Right renal pelvis (tissue), 4 donors: ENCODE results near the gene PLA2G4D. TPM values are rescaled to one million over a fixed set of nuclear protein-coding genes. Genes with fewer than 3 reads are reported as not detected.

Experiments used
- DNase-seq, 4 donors: peaks; one replicate each; pipeline ENCODE4 v3.0.0-alpha.2; 2013; ENCODE audit warnings: low read depth in 4 of 4, low spot score in 3 of 4, missing footprints in 1 of 4
- polyA plus RNA-seq, 4 donors: library from polyadenylated mRNA; unstranded; fragments of 120-200 nt; gene quantifications; one replicate each; pipeline ENCODE4 v1.2.1, GENCODE V29; 2013; ENCODE audit not compliant: insufficient read length in 4 of 4

Gene PLA2G4D
- polyA plus RNA-seq, 4 donors = 0.07 to 0.09 TPM; not detected in 2

GRCh38 chr15:42032376-42033213, 61.8 kb downstream of the PLA2G4D start:
- DNase-seq = no peak

GRCh38 chr15:42031198-42031915, 63.0 kb downstream of the PLA2G4D start:
- DNase-seq = no peak

- no peak for DNase-seq
These were observed 66.8 kb downstream of the PLA2G4D start for GRCh38 chr15:42027521-42027920.

GRCh38 chr15:42024303-42024702, 70.1 kb downstream of the PLA2G4D start:
- DNase-seq = no peak

- DNase-seq = no peak
These were observed 72.8 kb downstream of the PLA2G4D start for GRCh38 chr15:42021593-42021992.

GRCh38 chr15:42020713-42021273, 73.6 kb downstream of the PLA2G4D start, which contains the start of gene PLA2G4E:
Gene PLA2G4E, minus strand, starts transcription at chr15:42021042. Its CDS starts 12 bp downstream, at chr15:42021030.
- DNase-seq = no peak

GRCh38 chr15:42018306-42019224, 75.8 kb downstream of the PLA2G4D start:
- DNase-seq = no peak

Other genes with a start within 250 kb of the PLA2G4D start
- 1 to 10 TPM; 2.6 to 3.0 (median 2.7) TPM for gene SPTBN5, start 200.5 kb downstream of the PLA2G4D start, polyA plus RNA-seq
- 10 to 100 TPM; 15.3 to 21.2 (median 17.4) TPM for gene EHD4, start 122.0 kb downstream of the PLA2G4D start, polyA plus RNA-seq
- under 1 TPM in 2 of 4 donors, not detected in 2; 0.03 to 0.04 TPM for gene PLA2G4E, start 73.5 kb downstream of the PLA2G4D start, polyA plus RNA-seq
- 10 to 100 TPM; 24.3 to 30.0 (median 27.0) TPM for gene PLA2G4F, start 62.1 kb upstream of the PLA2G4D start, polyA plus RNA-seq
- 10 to 100 TPM; 56.6 to 65.9 (median 65.1) TPM for gene VPS39, start 113.7 kb upstream of the PLA2G4D start, polyA plus RNA-seq
- 10 to 100 TPM; 23.6 to 33.9 (median 27.3) TPM for gene GANC, start 178.6 kb upstream of the PLA2G4D start, polyA plus RNA-seq
- 10 to 100 TPM; 51.4 to 63.4 (median 61.5) TPM for gene TMEM87A, start 178.9 kb upstream of the PLA2G4D start, polyA plus RNA-seq